Measurements from ENCODE around the gene FGF12. TPM values are rescaled to one million over a fixed set of nuclear protein-coding genes. Genes with fewer than 3 reads are reported as not detected.
"Not testable (repeated sequence)": the region's sequence is repeated elsewhere in the genome, so short reads cannot be mapped to it uniquely, and the experiment has no call there.

FGF12 gene
- total RNA-seq, 4 donors from 2014 or later, result 0.42 to 1.5 (median 0.62) TPM

GRCh38 chr3:192731233-192731632, 3.9 kb upstream of the FGF12 start:
- 88% methylated on average over 3 of the region's 3 CpGs for WGBS, 2 donors
- DNase-seq (ENCODE audit: low spot score in 2 of 2), result no peak
- H3K4me1 ChIP-seq, result peaks cover 0 to 18% (median 0%) of the 10 kb centered on the region in 4 donors
- H3K27ac ChIP-seq, result no peak overlapping the region
- no peak overlapping the region for H3K4me3 ChIP-seq
- H3K27me3 ChIP-seq, result no peaks in the 10 kb centered on the region
- no peaks in the 10 kb centered on the region for H3K9me3 ChIP-seq
- TF ChIP-seq POLR2A (IDR thresholded peaks at IDR 0.05) (no peak), EP300 (IDR thresholded peaks at IDR 0.05) (no peak)
- TF ChIP-seq, protein P1, sequence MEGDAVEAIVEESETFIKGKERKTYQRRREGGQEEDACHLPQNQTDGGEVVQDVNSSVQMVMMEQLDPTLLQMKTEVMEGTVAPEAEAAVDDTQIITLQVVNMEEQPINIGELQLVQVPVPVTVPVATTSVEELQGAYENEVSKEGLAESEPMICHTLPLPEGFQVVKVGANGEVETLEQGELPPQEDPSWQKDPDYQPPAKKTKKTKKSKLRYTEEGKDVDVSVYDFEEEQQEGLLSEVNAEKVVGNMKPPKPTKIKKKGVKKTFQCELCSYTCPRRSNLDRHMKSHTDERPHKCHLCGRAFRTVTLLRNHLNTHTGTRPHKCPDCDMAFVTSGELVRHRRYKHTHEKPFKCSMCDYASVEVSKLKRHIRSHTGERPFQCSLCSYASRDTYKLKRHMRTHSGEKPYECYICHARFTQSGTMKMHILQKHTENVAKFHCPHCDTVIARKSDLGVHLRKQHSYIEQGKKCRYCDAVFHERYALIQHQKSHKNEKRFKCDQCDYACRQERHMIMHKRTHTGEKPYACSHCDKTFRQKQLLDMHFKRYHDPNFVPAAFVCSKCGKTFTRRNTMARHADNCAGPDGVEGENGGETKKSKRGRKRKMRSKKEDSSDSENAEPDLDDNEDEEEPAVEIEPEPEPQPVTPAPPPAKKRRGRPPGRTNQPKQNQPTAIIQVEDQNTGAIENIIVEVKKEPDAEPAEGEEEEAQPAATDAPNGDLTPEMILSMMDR (IDR thresholded peaks at IDR 0.05), result no peak
- H3K36me3 ChIP-seq, result no peaks in the 10 kb centered on the region

DNA sequence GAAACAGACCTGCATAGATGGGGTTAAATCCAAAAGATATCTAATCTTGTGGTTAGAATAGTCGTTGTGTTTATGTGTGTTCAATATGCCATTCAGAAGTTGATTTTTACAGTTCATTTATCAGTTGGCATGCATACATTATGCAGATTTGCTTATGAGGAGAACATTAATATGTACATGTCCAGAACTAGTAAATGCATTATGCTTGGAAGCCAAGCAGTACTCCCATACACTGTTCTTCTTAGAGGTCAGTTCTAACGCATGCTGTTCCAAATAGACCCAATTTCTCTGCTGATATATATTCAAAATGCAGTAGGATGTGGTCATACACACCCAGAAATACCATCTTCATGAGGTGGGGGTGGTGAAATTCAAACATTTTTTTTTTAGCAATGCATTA, 956 bp downstream of the FGF12 start:
- Histone ChIP-seq H3K27me3 (no peaks in the 10 kb centered on the region), H3K4me3 (no peak overlapping the region), H3K4me1 (peaks cover 0 to 18% (median 0%) of the 10 kb centered on the region in 4 donors), H3K27ac (no peak overlapping the region), H3K9me3 (no peaks in the 10 kb centered on the region), H3K36me3 (no peaks in the 10 kb centered on the region)
- DNase-seq (ENCODE audit: low spot score in 2 of 2), result no peak
- TF ChIP-seq EP300 (IDR thresholded peaks at IDR 0.05) (no peak), POLR2A (IDR thresholded peaks at IDR 0.05) (no peak)
- TF ChIP-seq, protein P1 (IDR thresholded peaks at IDR 0.05), result no peak
- WGBS, 2 donors, result 22 to 41% methylated on average over 2 of the region's 2 CpGs

GRCh38 chr3:192719964-192720363, 7.4 kb downstream of the FGF12 start:
- H3K27me3 ChIP-seq, result no peaks in the 10 kb centered on the region
- H3K4me1 ChIP-seq, result no peaks in the 10 kb centered on the region
- H3K27ac ChIP-seq, result no peak overlapping the region
- no peaks in the 10 kb centered on the region for H3K36me3 ChIP-seq
- no peaks in the 10 kb centered on the region for H3K9me3 ChIP-seq
- WGBS, 2 donors, result 78% methylated on average over 3 of the region's 3 CpGs
- H3K4me3 ChIP-seq, result no peak overlapping the region
- TF ChIP-seq POLR2A (IDR thresholded peaks at IDR 0.05) (no peak), EP300 (IDR thresholded peaks at IDR 0.05) (no peak)
- TF ChIP-seq, protein P1 (IDR thresholded peaks at IDR 0.05), result no peak
- no peak for DNase-seq (ENCODE audit: low spot score in 2 of 2)

DNA sequence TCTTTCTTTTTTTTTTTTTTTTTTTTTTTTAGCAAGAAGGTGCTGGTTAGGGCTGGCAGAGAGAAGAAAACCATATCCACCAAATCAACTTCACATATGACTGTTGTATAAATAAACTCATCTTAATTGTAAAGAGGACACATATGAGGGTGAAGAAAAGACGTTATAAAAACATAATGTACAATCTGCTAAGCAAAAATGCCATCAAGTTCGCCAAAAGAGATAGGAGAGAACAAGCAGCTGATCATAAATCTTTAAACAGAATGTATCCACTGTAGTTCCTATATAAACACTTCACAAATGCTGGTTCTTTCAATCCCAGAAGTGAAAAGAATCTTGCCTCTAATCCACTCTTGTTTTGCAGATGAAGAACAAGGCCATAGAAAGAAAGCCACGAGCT, 9.2 kb downstream of the FGF12 start:
- H3K4me1 ChIP-seq, result no peaks in the 10 kb centered on the region
- no peaks in the 10 kb centered on the region for H3K36me3 ChIP-seq
- no peak for TF ChIP-seq EP300 (IDR thresholded peaks at IDR 0.05)
- TF ChIP-seq POLR2A (IDR thresholded peaks at IDR 0.05), result no peak
- TF ChIP-seq, protein P1 (IDR thresholded peaks at IDR 0.05), result no peak
- 34 to 41% methylated on average over 3 of the region's 3 CpGs for WGBS, 2 donors
- H3K27me3 ChIP-seq, result no peaks in the 10 kb centered on the region
- no peaks in the 10 kb centered on the region for H3K9me3 ChIP-seq
- DNase-seq (ENCODE audit: low spot score in 2 of 2), result no peak
- no peak overlapping the region for H3K27ac ChIP-seq
- H3K4me3 ChIP-seq, result no peak overlapping the region

GRCh38 chr3:192715126-192715525, 12.2 kb downstream of the FGF12 start:
- H3K4me1 ChIP-seq, result no peaks in the 10 kb centered on the region
- no peaks in the 10 kb centered on the region for H3K9me3 ChIP-seq
- no peak for DNase-seq (ENCODE audit: low spot score in 2 of 2)
- no peaks in the 10 kb centered on the region for H3K27me3 ChIP-seq
- H3K4me3 ChIP-seq, result no peak overlapping the region
- no peaks in the 10 kb centered on the region for H3K36me3 ChIP-seq
- TF ChIP-seq, protein P1 (IDR thresholded peaks at IDR 0.05), result no peak
- no peak for TF ChIP-seq POLR2A (IDR thresholded peaks at IDR 0.05)
- no peak for TF ChIP-seq EP300 (IDR thresholded peaks at IDR 0.05)
- H3K27ac ChIP-seq, result no peak overlapping the region

- 95% methylated on average over 14 to 22 of the region's 22 CpGs for WGBS, 2 donors
- not testable (repeated sequence) for H3K27ac ChIP-seq; H3K4me3 ChIP-seq; H3K27me3 ChIP-seq; H3K36me3 ChIP-seq; H3K9me3 ChIP-seq; DNase-seq (ENCODE audit: low spot score in 2 of 2); H3K4me1 ChIP-seq
These were observed 16.2 kb downstream of the FGF12 start for GRCh38 chr3:192711126-192711525.

Data from tibial nerve (tissue), 4 donors.